Activated CD8-positive, alpha-beta memory T cell treated with anti-CD3 and anti-CD28 coated beads, Interleukin-2, amount 50 U/mL, for 24 hours (primary cell): ENCODE data around the gene INS.
"Not testable (repeated sequence)": the region's sequence is repeated elsewhere in the genome, so short reads cannot be mapped to it uniquely, and the experiment has no call there.

Experiments
- DNase-seq: peaks from one replicate; pipeline ENCODE4 v3.0.0-alpha.2; 2020; ENCODE audit errors: extremely low read depth

Gene INS

GRCh38 chr11:2180789-2181370 lies 19.9 kb upstream of the INS start:
- no peak for DNase-seq

- no peak for DNase-seq
Observed at GRCh38 chr11:2180347-2180746, 19.3 kb upstream of the INS start.

- DNase-seq, result no peak
Observed at GRCh38 chr11:2179516-2179915, 18.5 kb upstream of the INS start.

GRCh38 chr11:2178906-2179494 lies 18.0 kb upstream of the INS start:
- DNase-seq, result no peak

- not testable (repeated sequence) for DNase-seq
Observed at GRCh38 chr11:2178055-2178773, 17.2 kb upstream of the INS start.

- DNase-seq, result no peak
Observed at GRCh38 chr11:2177076-2177475, 16.1 kb upstream of the INS start.

- no peak for DNase-seq
Observed at GRCh38 chr11:2176389-2176900, 15.4 kb upstream of the INS start.

GRCh38 chr11:2175659-2176058 lies 14.7 kb upstream of the INS start:
- DNase-seq, result no peak

GRCh38 chr11:2174361-2174760 lies 13.4 kb upstream of the INS start:
- no peak for DNase-seq

- DNase-seq, result no peak
Observed at GRCh38 chr11:2173761-2174160, 12.8 kb upstream of the INS start.

GRCh38 chr11:2173150-2173693 lies 12.2 kb upstream of the INS start:
- DNase-seq, result no peak

GRCh38 chr11:2172676-2173075 lies 11.7 kb upstream of the INS start:
- DNase-seq, result no peak

GRCh38 chr11:2171591-2172003 lies 10.6 kb upstream of the INS start, which contains the start of gene TH:
TSS of gene TH (minus strand) at chr11:2171815. CDS start at chr11:2171786, 29 bp downstream.
- DNase-seq, result no peak

- DNase-seq, result no peak
Observed at GRCh38 chr11:2169626-2170570, 8.9 kb upstream of the INS start.

- no peak for DNase-seq
Observed at GRCh38 chr11:2169005-2169378, 8.0 kb upstream of the INS start.

- DNase-seq, result no peak
Observed at GRCh38 chr11:2168286-2169004, 7.4 kb upstream of the INS start.

- no peak for DNase-seq
Observed at GRCh38 chr11:2167141-2168045, 6.4 kb upstream of the INS start.

GRCh38 chr11:2166091-2166851 lies 5.3 kb upstream of the INS start:
- no peak for DNase-seq

GRCh38 chr11:2165571-2165970 lies 4.6 kb upstream of the INS start:
- no peak for DNase-seq
